HCT116 (cell line): Measurements from ENCODE around the gene PKP3. TPM values are rescaled to one million over a fixed set of nuclear protein-coding genes. Genes with fewer than 3 reads are reported as not detected.

Source experiments
- ATAC-seq: fragments of 200-7000 bp; cut with Tn5 transposase; 2 replicates; pipeline ENCODE4 v1.9.1; 2020; ENCODE audit warnings: mild to moderate bottlenecking, moderate library complexity
- BruUV-seq: library from RNA; stranded (reverse); fragments of 400-500 nt; replicated peaks from 2 replicates; lab custom pipeline; 2021; lab: Mats Ljungman, UMichigan
- CTCF ChIA-PET: fragments of 300-600 bp; sonication (Branson Sonifier 250); formaldehyde crosslinking; loops from one replicate; lab custom pipeline; 2021; ENCODE audit warnings: antibody characterized with exemption; lab: Charles Lee
- POLR2A ChIA-PET: fragments of 300-600, 350-600 bp; sonication (Branson Sonifier 250); formaldehyde crosslinking; loops from one replicate; lab custom pipeline; 2021; ENCODE audit warnings: antibody characterized with exemption; lab: Charles Lee
- RAD21 ChIA-PET, 2 experiments: fragments of 300-600 bp; sonication (Branson Sonifier 250); formaldehyde crosslinking; loops; one replicate each; lab custom pipeline; 2023; ENCODE audit warnings: low total read pairs in 2 of 2; ENCODE audit not compliant: uncharacterized antibody in 2 of 2, unreplicated experiment in 2 of 2, low non-redundant PET in 1 of 2; lab: Charles Lee
- DNase-seq: peaks from one replicate; pipeline ENCODE4 v3.0.0-alpha.2; 2010; ENCODE audit warnings: low read depth, low spot score
- H2AFZ ChIP-seq: fragments of 200-600 bp; shearing (Covaris generic), sonication (generic); 2 replicates; pipeline ENCODE4 v1.6.1; 2017; ENCODE audit warnings: low read depth, mixed run types, mixed read lengths, antibody characterized with exemption, low read length; ENCODE audit not compliant: poor library complexity, severe bottlenecking
- H3K27ac ChIP-seq: 2 replicates; pipeline ENCODE4 v1.5.1; 2012; ENCODE audit warnings: low read depth, low read length
- H3K27me3 ChIP-seq: fragments of 200-600 bp; sonication (generic); 2 replicates; pipeline ENCODE4 v1.6.1; 2016; ENCODE audit warnings: mixed run types, low read length, mixed read lengths; ENCODE audit not compliant: insufficient read depth
- H3K36me3 ChIP-seq, 2 experiments: fragments of 200-500 bp in 1 of 2; fragments of 200-600 bp in 1 of 2; sonication (Bioruptor generic) in 1 of 2; sonication (generic) in 1 of 2; 2 replicates each; pipeline versions ENCODE4 v1.5.1 to v1.6.1; 2014 to 2016; ENCODE audit warnings: low read length in 2 of 2, inconsistent platforms in 1 of 2, mixed read lengths in 1 of 2, mixed run types in 1 of 2; ENCODE audit not compliant: insufficient read depth in 2 of 2, control insufficient read depth in 1 of 2
- H3K4me1 ChIP-seq, 2 experiments: fragments of 200-600 bp in 1 of 2; sonication (generic) in 1 of 2; 2 replicates each; pipeline versions ENCODE4 v1.5.1 to v1.6.1; 2012 to 2017; ENCODE audit warnings: low read length in 2 of 2, inconsistent platforms in 1 of 2, mild to moderate bottlenecking in 1 of 2, mixed read lengths in 1 of 2, mixed run types in 1 of 2, moderate library complexity in 1 of 2; ENCODE audit not compliant: insufficient read depth in 2 of 2, control insufficient read depth in 1 of 2
- H3K4me2 ChIP-seq: fragments of 200-600 bp; sonication (generic); 2 replicates; pipeline ENCODE4 v1.6.1; 2017; ENCODE audit warnings: mixed run types, low read length, mixed read lengths
- H3K4me3 ChIP-seq, 2 experiments: fragments of 200-600 bp in 1 of 2; sonication (generic) in 1 of 2; replicated peaks in 1 of 2; 2 replicates each; pipeline ENCODE4 v1.5.1; 2011 to 2016; ENCODE audit warnings: low read length in 2 of 2, control low read depth in 1 of 2, low read depth in 1 of 2, mild to moderate bottlenecking in 1 of 2, mixed read lengths in 1 of 2, mixed run types in 1 of 2
- H3K79me2 ChIP-seq: fragments of 200-600 bp; sonication (generic); 2 replicates; pipeline ENCODE4 v1.6.1; 2017; ENCODE audit warnings: mild to moderate bottlenecking, mixed run types, low read length, moderate library complexity, mixed read lengths; ENCODE audit not compliant: insufficient read depth
- H3K9ac ChIP-seq: fragments of 200-600 bp; sonication (generic); 2 replicates; pipeline ENCODE4 v1.6.1; 2016; ENCODE audit warnings: low read length, mixed read lengths
- H3K9me2 ChIP-seq: fragments of 200-600 bp; sonication (generic), shearing (Covaris generic); 2 replicates; pipeline ENCODE4 v1.6.1; 2017; ENCODE audit warnings: mixed run types, mild to moderate bottlenecking, moderate library complexity; ENCODE audit not compliant: insufficient read depth
- H3K9me3 ChIP-seq, 2 experiments: fragments of 200-500 bp in 1 of 2; fragments of 200-600 bp in 1 of 2; sonication (Bioruptor generic) in 1 of 2; sonication (generic) in 1 of 2; 2 replicates each; pipeline ENCODE4 v1.6.1; 2014 to 2017; ENCODE audit warnings: low read length in 2 of 2, mixed read lengths in 2 of 2, inconsistent platforms in 1 of 2, low read depth in 1 of 2, mild to moderate bottlenecking in 1 of 2, mixed run types in 1 of 2, moderate library complexity in 1 of 2; ENCODE audit not compliant: control insufficient read depth in 1 of 2, insufficient read depth in 1 of 2
- H4K20me1 ChIP-seq: fragments of 200-600 bp; sonication (generic), shearing (Covaris generic); 2 replicates; pipeline ENCODE4 v1.6.1; 2017; ENCODE audit warnings: mixed run types, mild to moderate bottlenecking, moderate library complexity; ENCODE audit not compliant: insufficient read depth
- CBX3 ChIP-seq: IDR thresholded peaks from 2 replicates; pipeline ENCODE4 v1.6.1; 2012; ENCODE audit warnings: low read depth
- CEBPB ChIP-seq: IDR thresholded peaks from 2 replicates; pipeline ENCODE4 v1.6.1; 2012; ENCODE audit warnings: low read depth
- EGR1 ChIP-seq: IDR thresholded peaks from 2 replicates; pipeline ENCODE4 v1.6.1; 2012; ENCODE audit warnings: low read depth
- ELF1 ChIP-seq: IDR thresholded peaks from 2 replicates; pipeline ENCODE4 v1.6.1; 2012; ENCODE audit warnings: low read depth, borderline replicate concordance
- EZH2 ChIP-seq: fragments of 200-600 bp; sonication (generic); IDR thresholded peaks from 2 replicates; pipeline ENCODE4 v1.6.1; 2017; ENCODE audit warnings: antibody characterized with exemption, mixed run types
- JUND ChIP-seq: IDR thresholded peaks from 2 replicates; pipeline ENCODE4 v1.6.1; 2012
- MAX ChIP-seq: IDR thresholded peaks from 2 replicates; pipeline ENCODE4 v1.6.1; 2012
- POLR2AphosphoS5 ChIP-seq: IDR thresholded peaks from 2 replicates; pipeline ENCODE4 v1.6.1; 2011; ENCODE audit warnings: mild to moderate bottlenecking, low read depth, low read length, moderate library complexity
- SP1 ChIP-seq: IDR thresholded peaks from 2 replicates; pipeline ENCODE4 v1.6.1; 2012; ENCODE audit warnings: low read depth
- intact Hi-C: fragments of 100-400 bp; cut with micrococcal nuclease; formaldehyde crosslinking; loops from 2 replicates; pipeline ENCODE4 v1.10.0; 2022
- total RNA-seq: library from RNA; stranded (reverse); gene quantifications from one replicate; pipeline ENCODE4 v1.2.1, GENCODE V29; 2021; ENCODE audit not compliant: unreplicated experiment
- TF ChIP-seq, protein P1 (sequence below): IDR thresholded peaks from 2 replicates; pipeline ENCODE4 v1.6.1; 2012; ENCODE audit warnings: low read depth
- TF ChIP-seq, protein P2 (sequence below), 3 experiments: fragments of 200-600 bp in 1 of 3; sonication (generic) in 1 of 3; IDR thresholded peaks in 2 of 3; conservative IDR thresholded peaks in 1 of 3; 2 replicates each; pipeline ENCODE4 v1.5.1; 2012 to 2017; ENCODE audit warnings: low read depth in 2 of 3, low read length in 2 of 3, antibody characterized with exemption in 1 of 3, borderline replicate concordance in 1 of 3, control low read depth in 1 of 3, mild to moderate bottlenecking in 1 of 3, mixed read lengths in 1 of 3, mixed run types in 1 of 3, moderate library complexity in 1 of 3; ENCODE audit not compliant: insufficient read depth in 1 of 3

PKP3 gene
- total RNA-seq, 1 experiment from 2014 or later = 157 TPM

- Histone ChIP-seq H3K4me2 (no peak overlapping the region), H3K9me2 (no peaks in the 10 kb centered on the region), H3K27me3 (no peaks in the 10 kb centered on the region), H3K36me3 (peaks cover 0 to 5% of the 10 kb centered on the region in 2 experiments; a peak in 1 of 4 replicates), H3K9ac (no peak overlapping the region), H4K20me1 (no peaks in the 10 kb centered on the region), H2AFZ (no peak overlapping the region), H3K79me2 (no peaks in the 10 kb centered on the region), H3K4me3 (no peak overlapping the region), H3K4me1 (no peaks in the 10 kb centered on the region), H3K9me3 (no peaks in the 10 kb centered on the region), H3K27ac (no peak overlapping the region)
- no peak for DNase-seq
- intact Hi-C loops = no loop called here
- no peak for ATAC-seq
- RAD21 ChIA-PET = no interaction called here
- no TSS peak for BruUV-seq
- CTCF ChIA-PET = no interaction called here
- TF ChIP-seq EGR1 (no peak), CEBPB (no peak), JUND (no peak), POLR2AphosphoS5 (no peak), CBX3 (no peak), EZH2 (no peak), ELF1 (no peak), MAX (no peak), SP1 (no peak)
- TF ChIP-seq, protein P1, sequence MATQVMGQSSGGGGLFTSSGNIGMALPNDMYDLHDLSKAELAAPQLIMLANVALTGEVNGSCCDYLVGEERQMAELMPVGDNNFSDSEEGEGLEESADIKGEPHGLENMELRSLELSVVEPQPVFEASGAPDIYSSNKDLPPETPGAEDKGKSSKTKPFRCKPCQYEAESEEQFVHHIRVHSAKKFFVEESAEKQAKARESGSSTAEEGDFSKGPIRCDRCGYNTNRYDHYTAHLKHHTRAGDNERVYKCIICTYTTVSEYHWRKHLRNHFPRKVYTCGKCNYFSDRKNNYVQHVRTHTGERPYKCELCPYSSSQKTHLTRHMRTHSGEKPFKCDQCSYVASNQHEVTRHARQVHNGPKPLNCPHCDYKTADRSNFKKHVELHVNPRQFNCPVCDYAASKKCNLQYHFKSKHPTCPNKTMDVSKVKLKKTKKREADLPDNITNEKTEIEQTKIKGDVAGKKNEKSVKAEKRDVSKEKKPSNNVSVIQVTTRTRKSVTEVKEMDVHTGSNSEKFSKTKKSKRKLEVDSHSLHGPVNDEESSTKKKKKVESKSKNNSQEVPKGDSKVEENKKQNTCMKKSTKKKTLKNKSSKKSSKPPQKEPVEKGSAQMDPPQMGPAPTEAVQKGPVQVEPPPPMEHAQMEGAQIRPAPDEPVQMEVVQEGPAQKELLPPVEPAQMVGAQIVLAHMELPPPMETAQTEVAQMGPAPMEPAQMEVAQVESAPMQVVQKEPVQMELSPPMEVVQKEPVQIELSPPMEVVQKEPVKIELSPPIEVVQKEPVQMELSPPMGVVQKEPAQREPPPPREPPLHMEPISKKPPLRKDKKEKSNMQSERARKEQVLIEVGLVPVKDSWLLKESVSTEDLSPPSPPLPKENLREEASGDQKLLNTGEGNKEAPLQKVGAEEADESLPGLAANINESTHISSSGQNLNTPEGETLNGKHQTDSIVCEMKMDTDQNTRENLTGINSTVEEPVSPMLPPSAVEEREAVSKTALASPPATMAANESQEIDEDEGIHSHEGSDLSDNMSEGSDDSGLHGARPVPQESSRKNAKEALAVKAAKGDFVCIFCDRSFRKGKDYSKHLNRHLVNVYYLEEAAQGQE = no peak
- TF ChIP-seq, protein P2, sequence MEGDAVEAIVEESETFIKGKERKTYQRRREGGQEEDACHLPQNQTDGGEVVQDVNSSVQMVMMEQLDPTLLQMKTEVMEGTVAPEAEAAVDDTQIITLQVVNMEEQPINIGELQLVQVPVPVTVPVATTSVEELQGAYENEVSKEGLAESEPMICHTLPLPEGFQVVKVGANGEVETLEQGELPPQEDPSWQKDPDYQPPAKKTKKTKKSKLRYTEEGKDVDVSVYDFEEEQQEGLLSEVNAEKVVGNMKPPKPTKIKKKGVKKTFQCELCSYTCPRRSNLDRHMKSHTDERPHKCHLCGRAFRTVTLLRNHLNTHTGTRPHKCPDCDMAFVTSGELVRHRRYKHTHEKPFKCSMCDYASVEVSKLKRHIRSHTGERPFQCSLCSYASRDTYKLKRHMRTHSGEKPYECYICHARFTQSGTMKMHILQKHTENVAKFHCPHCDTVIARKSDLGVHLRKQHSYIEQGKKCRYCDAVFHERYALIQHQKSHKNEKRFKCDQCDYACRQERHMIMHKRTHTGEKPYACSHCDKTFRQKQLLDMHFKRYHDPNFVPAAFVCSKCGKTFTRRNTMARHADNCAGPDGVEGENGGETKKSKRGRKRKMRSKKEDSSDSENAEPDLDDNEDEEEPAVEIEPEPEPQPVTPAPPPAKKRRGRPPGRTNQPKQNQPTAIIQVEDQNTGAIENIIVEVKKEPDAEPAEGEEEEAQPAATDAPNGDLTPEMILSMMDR (IDR thresholded peaks at IDR 0.05 in 2 of 3, conservative IDR thresholded peaks at IDR 0.05 in 1 of 3; ENCODE audit: borderline replicate concordance in 1 of 3, insufficient read depth in 1 of 3, low read depth in 2 of 3, low read length in 2 of 3) = no peak
- POLR2A ChIA-PET = no interaction called here
Measured at GRCh38 chr11:379205-380094, 14.6 kb upstream of the PKP3 start.
